K562 (cell line): ENCODE results near the gene ENO3. TPM values are rescaled to one million over a fixed set of nuclear protein-coding genes. Genes with fewer than 3 reads are reported as not detected.

ENCODE experiments used
- EGR1 ChIP-seq: fragments of 450-650 bp; conservative IDR thresholded peaks from 2 replicates; pipeline ENCODE4 v1.6.1; 2017; ENCODE audit warnings: mild to moderate bottlenecking
- EHMT2 ChIP-seq: fragments of 450-650 bp; IDR thresholded peaks from 2 replicates; pipeline ENCODE4 v1.6.1; 2018; ENCODE audit warnings: antibody characterized with exemption
- ETV6 ChIP-seq, 3 experiments: fragments of 150-350 bp in 1 of 3; sonication (generic) in 1 of 3; formaldehyde crosslinking in 1 of 3; IDR thresholded peaks; 2 replicates each; pipeline versions ENCODE4 v1.6.1 to v1.8.0; 2014 to 2022; ENCODE audit warnings: borderline replicate concordance in 2 of 3, low read depth in 2 of 3, antibody characterized with exemption in 1 of 3, low read length in 1 of 3, mild to moderate bottlenecking in 1 of 3, missing genetic modification reagents in 1 of 3
- FOXK1 ChIP-seq: sonication (generic); formaldehyde crosslinking; IDR thresholded peaks from 2 replicates; pipeline ENCODE4 v1.8.0; 2022; ENCODE audit warnings: missing genetic modification reagents, mild to moderate bottlenecking, borderline replicate concordance
- HMGN3 ChIP-seq: IDR thresholded peaks from 2 replicates; pipeline ENCODE4 v1.6.1; 2011; ENCODE audit warnings: borderline replicate concordance, low read depth, mild to moderate bottlenecking, mixed read lengths, low read length; ENCODE audit not compliant: insufficient read length; ENCODE audit errors: extremely low read depth
- POLR2H ChIP-seq: IDR thresholded peaks from 2 replicates; pipeline ENCODE4 v1.6.1; 2016; ENCODE audit warnings: missing genetic modification characterization, low read depth, mild to moderate bottlenecking, control low read depth, missing compliant biosample characterization, moderate library complexity
- RAD21 ChIP-seq, 2 experiments: fragments of 250-450 bp in 1 of 2; fragments of 450-650 bp in 1 of 2; sonication (Bioruptor Pico) in 1 of 2; formaldehyde crosslinking in 1 of 2; IDR thresholded peaks in 1 of 2; conservative IDR thresholded peaks in 1 of 2; 2 replicates each; pipeline versions ENCODE4 v1.4.0 to v1.8.0; 2020 to 2022; ENCODE audit warnings: mild to moderate bottlenecking in 2 of 2, moderate library complexity in 1 of 2
- RB1 ChIP-seq: fragments of 450-650 bp; IDR thresholded peaks from 2 replicates; pipeline ENCODE4 v1.6.1; 2017; ENCODE audit warnings: low read depth, mild to moderate bottlenecking
- ZBTB40 ChIP-seq, 2 experiments: fragments of 450-650 bp in 1 of 2; sonication (generic) in 1 of 2; formaldehyde crosslinking in 1 of 2; IDR thresholded peaks; 2 replicates each; pipeline versions ENCODE4 v1.7.1 to v1.9.0; 2016 to 2022; ENCODE audit warnings: inconsistent platforms in 1 of 2, mild to moderate bottlenecking in 1 of 2, missing genetic modification reagents in 1 of 2
- polyA plus RNA-seq, 8 experiments: library from polyadenylated mRNA; depleted of rRNA in 4 of 8; stranded (reverse) in 5 of 8; unstranded in 3 of 8; fragments of >200 nt; fragmentation: Nextera tagmentation in 2 of 8; fragmentation: Illumina TruSeq in 1 of 8; extraction: Ambion mirVana in 2 of 8; extraction: Trizol in 1 of 8; gene quantifications; 2 replicates each; pipeline versions ENCODE4 v1.2.1 to v1.2.3, GENCODE V29; 2011 to 2014; ENCODE audit warnings: inconsistent platforms in 1 of 8, missing spikeins in 1 of 8
- total RNA-seq, 7 experiments: library from RNA; depleted of rRNA in 6 of 7; stranded (reverse); fragments of >200 nt in 6 of 7; fragmentation: Illumina TruSeq in 2 of 7; extraction: Trizol in 2 of 7; gene quantifications; 2 replicates each; pipeline versions ENCODE4 v1.2.1 to v1.2.3, GENCODE V29; 2011 to 2021; ENCODE audit warnings: low replicate concordance in 1 of 7
- TF ChIP-seq, protein P1 (sequence below): fragments of 250-450 bp; sonication (Bioruptor Pico); IDR thresholded peaks from 2 replicates; pipeline ENCODE4 v1.8.0; 2022; ENCODE audit warnings: inconsistent platforms
- TF ChIP-seq, protein P2 (sequence below): fragments of 250-450 bp; sonication (Bioruptor Pico); IDR thresholded peaks from 2 replicates; pipeline ENCODE4 v1.6.1; 2021; ENCODE audit warnings: mild to moderate bottlenecking

ENO3 gene
- total and polyA plus RNA-seq, 9 of the 15 experiments (the other 6 are each of a cell fraction or from before 2014, with no cell fraction given), result 5.7 to 17.2 (median 9.9) TPM

DNA sequence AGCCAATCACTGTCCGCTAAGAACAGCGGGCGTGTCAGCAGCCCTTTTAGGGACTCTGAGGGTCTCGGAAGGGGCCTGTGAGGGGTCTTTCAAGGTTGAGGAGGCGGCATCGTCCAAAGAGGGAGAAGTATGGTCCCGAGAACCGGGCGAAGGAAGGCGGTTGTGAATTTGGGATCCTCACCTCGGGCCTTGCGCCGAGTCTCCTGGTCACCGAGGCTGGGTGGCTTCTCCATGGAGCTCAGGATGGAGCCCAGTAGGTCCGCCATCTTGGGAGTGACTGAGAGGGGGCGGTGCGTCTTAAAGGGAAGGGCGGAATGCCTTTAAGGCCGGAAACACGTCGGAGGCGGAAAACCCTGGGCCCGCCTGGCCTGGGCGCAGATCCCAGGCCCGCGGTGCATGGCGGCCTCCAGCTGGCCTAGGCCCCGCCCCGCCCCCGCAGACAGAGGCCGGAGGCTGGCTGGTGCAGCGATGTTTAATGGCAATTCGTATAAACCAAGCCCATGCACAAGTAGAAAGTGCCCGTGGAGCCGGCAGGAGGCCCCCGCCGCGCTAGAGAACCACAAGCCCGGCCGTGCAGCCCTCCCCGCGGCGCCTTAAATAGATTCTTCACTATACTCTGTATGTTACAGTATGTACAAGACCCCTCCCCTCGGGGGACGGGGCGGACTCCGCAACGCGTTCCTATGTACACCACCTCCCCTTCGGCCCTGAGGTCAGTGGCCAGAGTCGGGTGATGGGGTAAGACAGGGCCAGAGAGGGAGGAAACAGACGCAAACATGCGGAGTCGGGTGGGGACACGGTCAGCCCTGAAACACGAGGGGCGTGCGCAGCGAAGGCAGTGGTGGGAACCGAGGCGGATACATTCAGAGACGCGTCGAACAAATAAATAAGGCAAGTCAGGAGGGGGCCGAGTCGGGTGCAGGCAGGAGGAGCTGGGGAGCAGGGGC, 16.9 kb downstream of the ENO3 start, which contains the start of gene SPAG7 (continued):
- TF ChIP-seq ZBTB40 (IDR thresholded peaks at IDR 0.05) (0 out of 2 replicates have a peak, but pooled peaks have one; percentile 4), ZBTB40 (CRISPR knock-in tag; IDR thresholded peaks at IDR 0.05) (no peak), RB1 (0 out of 2 replicates have a peak, but pooled peaks have one; percentile 47), FOXK1 (CRISPR knock-in tag) (peak; percentile 83; the same call in 1 of the 2 replicates), RAD21 (CRISPR knock-in tag; conservative IDR thresholded peaks at IDR 0.05 in 1 of 2, IDR thresholded peaks at IDR 0.05 in 1 of 2) (peak; percentile 39 to 41; a peak in 3 of 4 replicates), EGR1 (peak; percentile 92), ETV6 (IDR thresholded peaks at IDR 0.05; ENCODE audit: borderline replicate concordance in 1 of 2, low read depth in 2 of 2, low read length in 1 of 2) (no peak; a peak in 1 of 4 replicates), ETV6 (CRISPR knock-in tag; IDR thresholded peaks at IDR 0.05; ENCODE audit: borderline replicate concordance) (0 out of 2 replicates have a peak, but pooled peaks have one; percentile 29), HMGN3 (peak; percentile 92), EHMT2 (no peak), POLR2H (tag) (peak; percentile 75)
- TF ChIP-seq, protein P1, sequence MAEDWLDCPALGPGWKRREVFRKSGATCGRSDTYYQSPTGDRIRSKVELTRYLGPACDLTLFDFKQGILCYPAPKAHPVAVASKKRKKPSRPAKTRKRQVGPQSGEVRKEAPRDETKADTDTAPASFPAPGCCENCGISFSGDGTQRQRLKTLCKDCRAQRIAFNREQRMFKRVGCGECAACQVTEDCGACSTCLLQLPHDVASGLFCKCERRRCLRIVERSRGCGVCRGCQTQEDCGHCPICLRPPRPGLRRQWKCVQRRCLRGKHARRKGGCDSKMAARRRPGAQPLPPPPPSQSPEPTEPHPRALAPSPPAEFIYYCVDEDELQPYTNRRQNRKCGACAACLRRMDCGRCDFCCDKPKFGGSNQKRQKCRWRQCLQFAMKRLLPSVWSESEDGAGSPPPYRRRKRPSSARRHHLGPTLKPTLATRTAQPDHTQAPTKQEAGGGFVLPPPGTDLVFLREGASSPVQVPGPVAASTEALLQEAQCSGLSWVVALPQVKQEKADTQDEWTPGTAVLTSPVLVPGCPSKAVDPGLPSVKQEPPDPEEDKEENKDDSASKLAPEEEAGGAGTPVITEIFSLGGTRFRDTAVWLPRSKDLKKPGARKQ, result 0 out of 2 replicates have a peak, but pooled peaks have one; percentile 45
- TF ChIP-seq, protein P2, sequence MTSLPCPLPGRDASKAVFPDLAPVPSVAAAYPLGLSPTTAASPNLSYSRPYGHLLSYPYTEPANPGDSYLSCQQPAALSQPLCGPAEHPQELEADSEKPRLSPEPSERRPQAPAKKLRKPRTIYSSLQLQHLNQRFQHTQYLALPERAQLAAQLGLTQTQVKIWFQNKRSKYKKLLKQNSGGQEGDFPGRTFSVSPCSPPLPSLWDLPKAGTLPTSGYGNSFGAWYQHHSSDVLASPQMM (CRISPR knock-in tag), result no peak
